Common myeloid progenitor, CD34-positive (primary cell): ENCODE measurements around the gene CLNK.

Experiments used
- CTCF ChIA-PET: fragments of 350-600 bp; sonication (Branson Sonifier 250); formaldehyde crosslinking; loops from one replicate; lab custom pipeline; 2021; ENCODE audit warnings: antibody characterized with exemption; lab: Charles Lee
- POLR2A ChIA-PET: fragments of 350-600 bp; sonication (Branson Sonifier 250); formaldehyde crosslinking; loops from one replicate; lab custom pipeline; 2021; ENCODE audit warnings: antibody characterized with exemption; lab: Charles Lee
- DNase-seq, 3 donors: peaks; one replicate each; pipeline versions ENCODE4 v3.0.0 to v3.0.0-alpha.2; 2013
- H3K27ac ChIP-seq, 2 experiments: 1 replicate in 1 of 2; 2 replicates in 1 of 2; pipeline ENCODE4 v1.7.0; 2013; ENCODE audit warnings: inconsistent platforms in 2 of 2, low read length in 2 of 2, mild to moderate bottlenecking in 2 of 2, low read depth in 1 of 2, moderate library complexity in 1 of 2; ENCODE audit not compliant: severe bottlenecking in 2 of 2, insufficient read depth in 1 of 2, poor library complexity in 1 of 2
- H3K27me3 ChIP-seq, 5 experiments: replicated peaks in 2 of 5; 1 replicate in 3 of 5; 2 replicates in 2 of 5; pipeline versions ENCODE4 v1.6.1 to v1.7.0; 2013; ENCODE audit warnings: low read length in 4 of 5, mild to moderate bottlenecking in 2 of 5, moderate library complexity in 2 of 5, inconsistent platforms in 1 of 5; ENCODE audit not compliant: insufficient read depth in 5 of 5, control insufficient read depth in 4 of 5
- H3K36me3 ChIP-seq, 4 experiments: 1 replicate in 2 of 4; 2 replicates in 2 of 4; pipeline versions ENCODE4 v1.6.1 to v1.7.0; 2013; ENCODE audit warnings: low read length in 3 of 4, control low read depth in 1 of 4, mild to moderate bottlenecking in 1 of 4; ENCODE audit not compliant: control insufficient read depth in 4 of 4, insufficient read depth in 4 of 4
- H3K4me1 ChIP-seq, 4 experiments: 1 replicate in 3 of 4; 2 replicates in 1 of 4; pipeline versions ENCODE4 v1.6.1 to v1.7.1; 2013; ENCODE audit warnings: low read length in 3 of 4, mild to moderate bottlenecking in 3 of 4, control low read depth in 1 of 4, inconsistent platforms in 1 of 4, moderate library complexity in 1 of 4; ENCODE audit not compliant: control insufficient read depth in 4 of 4, insufficient read depth in 4 of 4; ENCODE audit errors: control extremely low read depth in 1 of 4
- H3K4me3 ChIP-seq, 7 experiments: 1 replicate in 4 of 7; 2 replicates in 3 of 7; pipeline versions ENCODE4 v1.5.1 to v1.7.0; 2013; ENCODE audit warnings: mild to moderate bottlenecking in 7 of 7, low read length in 6 of 7, moderate library complexity in 6 of 7, inconsistent platforms in 2 of 7, low read depth in 2 of 7, control low read depth in 1 of 7; ENCODE audit not compliant: insufficient read depth in 4 of 7, control insufficient read depth in 1 of 7; ENCODE audit errors: extremely low read depth in 1 of 7
- H3K9me3 ChIP-seq, 5 experiments: 1 replicate in 4 of 5; 2 replicates in 1 of 5; pipeline versions ENCODE4 v1.6.1 to v1.7.1; 2013; ENCODE audit warnings: low read length in 4 of 5, mild to moderate bottlenecking in 2 of 5, inconsistent platforms in 1 of 5, low read depth in 1 of 5, moderate library complexity in 1 of 5; ENCODE audit not compliant: control insufficient read depth in 4 of 5, insufficient read depth in 2 of 5; ENCODE audit errors: control extremely low read depth in 1 of 5
- WGBS: methylation state at CpG from one replicate; pipeline ENCODE4 v1.1.5; 2013; ENCODE audit not compliant: insufficient coverage; 5-methylcytosine and 5-hydroxymethylcytosine counted together

Gene CLNK

GRCh38 chr4:10506077-10506476, 178.5 kb downstream of the CLNK start:
- ChIA-PET POLR2A (no interaction called here), CTCF (no interaction called here)
- Histone ChIP-seq H3K9me3 (peaks cover 0 to 14% (median 11%) of the 10 kb centered on the region in 5 experiments), H3K36me3 (peaks cover 0 to 3% (median 0%) of the 10 kb centered on the region in 4 experiments), H3K4me3 (no peak overlapping the region), H3K4me1 (no peaks in the 10 kb centered on the region), H3K27ac (no peak overlapping the region), H3K27me3 (no peaks in the 10 kb centered on the region)
- WGBS = 100% methylated on average over 1 of the region's 4 CpGs
- peak in 2 of 3 donors; percentile 38 to 58 for DNase-seq

DNA sequence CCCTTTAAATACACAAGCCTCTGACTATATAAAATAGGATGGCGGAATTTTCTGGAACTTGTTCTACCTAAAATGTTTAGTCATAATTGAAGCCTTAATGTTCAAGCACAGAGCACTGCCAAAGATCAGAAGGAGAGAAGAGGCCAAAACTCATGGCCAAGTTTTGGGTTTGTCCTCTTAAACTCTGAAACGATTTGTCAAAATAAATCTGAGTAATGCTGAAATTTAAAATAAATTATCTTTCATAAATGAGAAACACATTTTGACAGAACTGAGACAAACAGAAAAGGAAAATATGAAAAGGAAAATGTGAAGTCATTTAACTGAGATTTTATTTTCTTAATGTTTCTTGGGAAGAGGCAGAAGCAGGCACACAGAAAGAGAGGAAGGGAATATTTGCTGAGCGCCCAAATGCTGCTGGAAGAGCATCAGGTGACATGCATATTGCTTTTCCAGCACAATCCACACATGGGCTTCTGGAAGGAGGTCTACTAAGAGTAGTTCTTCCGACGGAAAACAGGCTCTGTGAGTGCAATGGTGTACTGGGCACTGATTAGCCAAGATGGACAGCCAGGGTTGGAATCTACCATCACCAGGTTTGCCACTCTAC, 179.9 kb downstream of the CLNK start:
- H3K27ac ChIP-seq = no peak overlapping the region
- 77% methylated on average over 3 of the region's 5 CpGs for WGBS
- ChIA-PET CTCF (interaction anchor here (0.6 kb wide), 1 partner anchor 1988 kb away, joined by 4 read pairs; no protein-coding TSS in a partner anchor), POLR2A (no interaction called here)
- H3K27me3 ChIP-seq = no peaks in the 10 kb centered on the region
- DNase-seq = no peak
- H3K4me1 ChIP-seq = no peaks in the 10 kb centered on the region
- H3K9me3 ChIP-seq = peaks cover 0 to 14% (median 11%) of the 10 kb centered on the region in 5 experiments
- H3K4me3 ChIP-seq = no peak overlapping the region
- peaks cover 0 to 3% (median 0%) of the 10 kb centered on the region in 4 experiments for H3K36me3 ChIP-seq

- Histone ChIP-seq H3K27me3 (no peaks in the 10 kb centered on the region), H3K9me3 (peaks cover 0 to 11% (median 9%) of the 10 kb centered on the region in 5 experiments), H3K4me1 (no peaks in the 10 kb centered on the region), H3K36me3 (peaks cover 0 to 3% (median 0%) of the 10 kb centered on the region in 4 experiments), H3K27ac (no peak overlapping the region), H3K4me3 (no peak overlapping the region)
- ChIA-PET CTCF (no interaction called here), POLR2A (no interaction called here)
- 100% methylated on average over 2 of the region's 5 CpGs for WGBS
- DNase-seq = no peak
These were observed 181.9 kb downstream of the CLNK start for GRCh38 chr4:10502717-10503116.

DNA sequence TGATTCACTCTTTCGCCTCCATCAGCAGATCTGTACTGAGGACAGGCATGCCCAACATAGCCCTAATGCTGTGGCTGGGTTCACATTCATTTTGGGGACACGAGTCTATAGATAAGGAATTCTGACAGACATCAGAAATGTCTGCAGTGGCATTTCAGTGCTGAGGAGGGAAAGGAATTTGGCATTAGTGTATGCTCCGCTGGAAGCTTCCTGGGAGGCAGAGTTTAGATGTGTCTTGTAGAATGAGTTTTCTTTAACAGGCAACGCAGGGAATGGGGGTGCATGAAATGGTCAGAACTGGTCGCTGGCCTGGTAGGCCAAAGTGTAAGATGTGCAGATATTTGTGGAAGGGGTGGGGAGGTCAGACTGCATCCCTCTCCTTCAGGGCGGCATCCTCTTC, 183.8 kb downstream of the CLNK start:
- Histone ChIP-seq H3K36me3 (peaks cover 0 to 3% (median 0%) of the 10 kb centered on the region in 4 experiments), H3K4me1 (no peaks in the 10 kb centered on the region), H3K4me3 (no peak overlapping the region), H3K9me3 (peaks cover 0 to 6% (median 1%) of the 10 kb centered on the region in 5 experiments), H3K27me3 (no peaks in the 10 kb centered on the region), H3K27ac (no peak overlapping the region)
- ChIA-PET CTCF (no interaction called here), POLR2A (no interaction called here)
- 100% methylated on average over 6 of the region's 6 CpGs for WGBS
- no peak for DNase-seq

- Histone ChIP-seq H3K27me3 (no peaks in the 10 kb centered on the region), H3K4me1 (no peaks in the 10 kb centered on the region), H3K27ac (no peak overlapping the region), H3K9me3 (no peaks in the 10 kb centered on the region), H3K4me3 (no peak overlapping the region), H3K36me3 (no peaks in the 10 kb centered on the region)
- no peak for DNase-seq
- WGBS = 91% methylated on average over 4 of the region's 4 CpGs
- CTCF ChIA-PET = no interaction called here
- POLR2A ChIA-PET = no interaction called here
These were observed 188.4 kb downstream of the CLNK start for GRCh38 chr4:10496200-10496599.

- 98% methylated on average over 7 of the region's 8 CpGs for WGBS
- no peak for DNase-seq
- Histone ChIP-seq H3K4me3 (no peak overlapping the region), H3K36me3 (no peaks in the 10 kb centered on the region), H3K27ac (no peak overlapping the region), H3K27me3 (no peaks in the 10 kb centered on the region), H3K9me3 (no peaks in the 10 kb centered on the region), H3K4me1 (no peaks in the 10 kb centered on the region)
- ChIA-PET POLR2A (no interaction called here), CTCF (no interaction called here)
These were observed 188.9 kb downstream of the CLNK start for GRCh38 chr4:10495651-10496050.

DNA sequence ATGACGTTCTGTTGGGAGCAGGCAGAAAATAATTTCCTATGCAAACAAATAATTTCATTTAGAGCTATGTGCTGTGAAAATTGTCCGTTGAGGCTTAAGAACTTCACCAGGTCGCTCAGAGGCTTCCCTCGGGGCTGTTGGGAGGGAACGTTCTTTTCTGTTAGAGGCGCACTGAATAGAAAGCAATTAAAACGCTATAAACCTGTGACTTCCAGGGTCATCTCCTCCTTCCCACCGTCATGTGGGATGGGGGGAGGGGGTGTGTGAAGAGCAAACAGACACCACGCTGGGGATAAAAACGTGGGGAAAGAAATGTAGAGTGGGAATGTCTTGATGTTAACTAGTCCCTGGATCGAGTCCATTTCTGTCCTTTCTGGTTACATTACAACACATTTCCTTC, 192.1 kb downstream of the CLNK start:
- no peaks in the 10 kb centered on the region for H3K36me3 ChIP-seq
- H3K27me3 ChIP-seq = no peaks in the 10 kb centered on the region
- CTCF ChIA-PET = no interaction called here
- H3K4me3 ChIP-seq = no peak overlapping the region
- no peaks in the 10 kb centered on the region for H3K4me1 ChIP-seq
- POLR2A ChIA-PET = no interaction called here
- H3K27ac ChIP-seq = no peak overlapping the region
- WGBS = 100% methylated on average over 6 of the region's 11 CpGs
- DNase-seq = no peak
- no peaks in the 10 kb centered on the region for H3K9me3 ChIP-seq
